Fibroblast of lung (primary cell): ENCODE results near the gene TMEM132C. TPM values are rescaled to one million over a fixed set of nuclear protein-coding genes. Genes with fewer than 3 reads are reported as not detected.

Experiments
- DNase-seq, 2 donors: peaks; one replicate each; pipeline versions ENCODE4 v3.0.0 to v3.0.0-alpha.2; 2010; ENCODE audit warnings: low read depth in 2 of 2
- H2AFZ ChIP-seq: 2 replicates; pipeline ENCODE4 v1.5.1; 2012; ENCODE audit warnings: low read length, control low read depth, inconsistent platforms
- H3K27ac ChIP-seq: 2 replicates; pipeline ENCODE4 v1.5.1; 2011; ENCODE audit warnings: low read length, control low read depth; ENCODE audit not compliant: insufficient read depth
- H3K27me3 ChIP-seq: 2 replicates; pipeline ENCODE4 v1.5.1; 2011; ENCODE audit warnings: mild to moderate bottlenecking, low read length; ENCODE audit not compliant: control insufficient read depth, insufficient read depth
- H3K36me3 ChIP-seq: 2 replicates; pipeline ENCODE4 v1.5.1; 2011; ENCODE audit warnings: low read length; ENCODE audit not compliant: control insufficient read depth, insufficient read depth
- H3K4me1 ChIP-seq: 2 replicates; pipeline ENCODE4 v1.5.1; 2011; ENCODE audit warnings: low read length; ENCODE audit not compliant: control insufficient read depth, insufficient read depth; ENCODE audit errors: extremely low read depth
- H3K4me2 ChIP-seq: 2 replicates; pipeline ENCODE4 v1.5.1; 2011; ENCODE audit warnings: low read length, control low read depth; ENCODE audit not compliant: insufficient read depth; ENCODE audit errors: extremely low read depth
- H3K4me3 ChIP-seq, 4 experiments: fragments of 200-600 bp in 1 of 4; sonication (generic) in 1 of 4; replicated peaks in 1 of 4; 2 replicates each; pipeline ENCODE4 v1.5.1; 2011 to 2016; ENCODE audit warnings: low read length in 4 of 4, low read depth in 3 of 4, mild to moderate bottlenecking in 3 of 4, control low read depth in 2 of 4, inconsistent platforms in 1 of 4, mixed read lengths in 1 of 4; ENCODE audit not compliant: insufficient read depth in 1 of 4; ENCODE audit errors: control extremely low read depth in 1 of 4
- H3K79me2 ChIP-seq: 2 replicates; pipeline ENCODE4 v1.5.1; 2012; ENCODE audit warnings: mild to moderate bottlenecking, low read length, inconsistent platforms; ENCODE audit not compliant: control insufficient read depth, insufficient read depth
- H3K9ac ChIP-seq: 2 replicates; pipeline ENCODE4 v1.5.1; 2011; ENCODE audit warnings: mild to moderate bottlenecking, low read length, control low read depth; ENCODE audit not compliant: insufficient read depth
- H3K9me3 ChIP-seq: 2 replicates; pipeline ENCODE4 v1.5.1; 2012; ENCODE audit warnings: low read depth, low read length; ENCODE audit not compliant: control insufficient read depth, insufficient read depth
- H4K20me1 ChIP-seq: 2 replicates; pipeline ENCODE4 v1.5.1; 2011; ENCODE audit warnings: low read length; ENCODE audit not compliant: control insufficient read depth, insufficient read depth; ENCODE audit errors: extremely low read depth
- CTCF ChIP-seq, 2 donors: IDR thresholded peaks in 1 of 2; conservative IDR thresholded peaks in 1 of 2; 1 replicate in 1 of 2; 2 replicates in 1 of 2; pipeline ENCODE4 v1.5.1; 2011 to 2012; ENCODE audit warnings: low read length in 2 of 2, control low read depth in 1 of 2, inconsistent platforms in 1 of 2, low read depth in 1 of 2, mild to moderate bottlenecking in 1 of 2
- EZH2 ChIP-seq: IDR thresholded peaks from 2 replicates; pipeline ENCODE4 v1.5.1; 2012; ENCODE audit warnings: low read length, control low read depth, mild to moderate bottlenecking; ENCODE audit errors: missing control alignments
- polyA plus RNA-seq, 2 donors: library from polyadenylated mRNA; depleted of rRNA in 1 of 2; stranded (reverse) in 1 of 2; unstranded in 1 of 2; fragments of >200 nt; gene quantifications; 2 replicates each; pipeline ENCODE4 v1.2.1, GENCODE V29; 2011 to 2012; ENCODE audit warnings: missing spikeins in 1 of 2
- total RNA-seq: library from RNA; depleted of rRNA; stranded (reverse); fragments of >200 nt; gene quantifications from 2 replicates; pipeline ENCODE4 v1.2.1, GENCODE V29; 2014

Gene TMEM132C
- total and polyA plus RNA-seq, 2 donors (not counting 1 experiment from before 2014, with no cell fraction given): not detected

GRCh38 chr12:128709660-128710059 is 442.7 kb downstream of the TMEM132C start:
- Histone ChIP-seq H3K4me1 (no peaks in the 10 kb centered on the region), H4K20me1 (no peaks in the 10 kb centered on the region), H3K36me3 (no peaks in the 10 kb centered on the region), H3K79me2 (no peaks in the 10 kb centered on the region), H2AFZ (no peak overlapping the region), H3K27me3 (no peaks in the 10 kb centered on the region), H3K9ac (no peak overlapping the region), H3K4me3 (no peak overlapping the region), H3K4me2 (no peak overlapping the region), H3K27ac (no peak overlapping the region), H3K9me3 (no peaks in the 10 kb centered on the region)
- DNase-seq: no peak
- TF ChIP-seq CTCF (conservative IDR thresholded peaks at IDR 0.05 in 1 of 2, IDR thresholded peaks at IDR 0.05 in 1 of 2; ENCODE audit: low read depth in 1 of 2, low read length in 2 of 2) (no peak), EZH2 (no peak)

- Histone ChIP-seq H3K9me3 (no peaks in the 10 kb centered on the region), H3K27me3 (no peaks in the 10 kb centered on the region), H3K4me2 (no peak overlapping the region), H3K9ac (no peak overlapping the region), H3K79me2 (no peaks in the 10 kb centered on the region), H4K20me1 (no peaks in the 10 kb centered on the region), H3K36me3 (no peaks in the 10 kb centered on the region), H3K27ac (no peak overlapping the region), H2AFZ (no peak overlapping the region), H3K4me3 (no peak overlapping the region), H3K4me1 (no peaks in the 10 kb centered on the region)
- TF ChIP-seq CTCF (conservative IDR thresholded peaks at IDR 0.05 in 1 of 2, IDR thresholded peaks at IDR 0.05 in 1 of 2; ENCODE audit: low read depth in 1 of 2, low read length in 2 of 2) (no peak), EZH2 (no peak)
- DNase-seq: no peak
These were observed 444.5 kb downstream of the TMEM132C start for GRCh38 chr12:128711486-128711885.

- Histone ChIP-seq H3K36me3 (no peaks in the 10 kb centered on the region), H3K4me3 (no peak overlapping the region), H3K27ac (no peak overlapping the region), H3K27me3 (no peaks in the 10 kb centered on the region), H4K20me1 (no peaks in the 10 kb centered on the region), H3K9ac (no peak overlapping the region), H3K79me2 (no peaks in the 10 kb centered on the region), H3K4me1 (no peaks in the 10 kb centered on the region), H2AFZ (no peak overlapping the region), H3K4me2 (no peak overlapping the region), H3K9me3 (no peaks in the 10 kb centered on the region)
- DNase-seq: no peak
- no peak for TF ChIP-seq CTCF (conservative IDR thresholded peaks at IDR 0.05 in 1 of 2, IDR thresholded peaks at IDR 0.05 in 1 of 2; ENCODE audit: low read depth in 1 of 2, low read length in 2 of 2)
These were observed 445.7 kb downstream of the TMEM132C start for GRCh38 chr12:128712622-128713021.
